HEK293 (cell line): ENCODE results near the gene B4GALT4.

Experiments used
- CTCF ChIA-PET: fragments of 350-600 bp; formaldehyde crosslinking; extraction: SDS; loops from one replicate; lab custom pipeline; 2021; ENCODE audit warnings: antibody characterized with exemption; lab: Yijun Ruan, JAX
- POLR2A ChIA-PET: fragments of 300-600 bp; formaldehyde crosslinking; extraction: SDS; loops from one replicate; lab custom pipeline; 2020; ENCODE audit warnings: antibody characterized with exemption, inconsistent platforms; lab: Yijun Ruan, JAX
- H3K27ac ChIP-seq: fragments of 200-500 bp; sonication (Bioruptor generic); 2 replicates; pipeline ENCODE4 v1.5.1; 2014; ENCODE audit warnings: low read depth, low read length, control low read depth, inconsistent platforms; ENCODE audit errors: extremely low read depth
- H3K36me3 ChIP-seq, 2 experiments: fragments of 200-500 bp in 1 of 2; sonication (Bioruptor generic) in 1 of 2; 1 replicate in 1 of 2; 2 replicates in 1 of 2; pipeline ENCODE4 v1.5.1; 2014 to 2017; ENCODE audit warnings: inconsistent platforms in 2 of 2, low read length in 2 of 2; ENCODE audit not compliant: control insufficient read depth in 2 of 2, insufficient read depth in 1 of 2
- H3K4me1 ChIP-seq: fragments of 200-500 bp; sonication (Bioruptor generic); 2 replicates; pipeline ENCODE4 v1.5.1; 2014; ENCODE audit warnings: mild to moderate bottlenecking, low read length, inconsistent platforms; ENCODE audit not compliant: control insufficient read depth, insufficient read depth
- H3K4me3 ChIP-seq: 2 replicates; pipeline ENCODE4 v1.5.1; 2011; ENCODE audit warnings: low read depth, mild to moderate bottlenecking, control low read depth, low read length, moderate library complexity
- H3K9me3 ChIP-seq: fragments of 200-500 bp; sonication (Bioruptor generic); 2 replicates; pipeline ENCODE4 v1.5.1; 2014; ENCODE audit warnings: low read depth, low read length, inconsistent platforms; ENCODE audit not compliant: control insufficient read depth, insufficient read depth
- HOXC10 ChIP-seq: sonication (generic); formaldehyde crosslinking; IDR thresholded peaks from 2 replicates; pipeline ENCODE4 v1.8.1; 2023; ENCODE audit warnings: mild to moderate bottlenecking, missing genetic modification reagents
- KLF8 ChIP-seq: fragments of 450-650 bp; formaldehyde crosslinking; IDR thresholded peaks from 2 replicates; pipeline ENCODE4 v1.5.1; 2016; ENCODE audit warnings: missing biosample characterization, missing genetic modification characterization
- SCRT2 ChIP-seq: fragments of 450-650 bp; formaldehyde crosslinking; IDR thresholded peaks from 2 replicates; pipeline ENCODE4 v1.5.1; 2016; ENCODE audit warnings: missing biosample characterization, missing genetic modification characterization
- TRIM28 ChIP-seq: IDR thresholded peaks from 2 replicates; pipeline ENCODE4 v1.6.1; 2011; ENCODE audit warnings: low read length, control low read depth, borderline replicate concordance
- YY1 ChIP-seq: fragments of 450-650 bp; formaldehyde crosslinking; IDR thresholded peaks from 2 replicates; pipeline ENCODE4 v1.5.1; 2018; ENCODE audit warnings: missing biosample characterization, missing genetic modification characterization
- ZBTB48 ChIP-seq: fragments of 450-650 bp; formaldehyde crosslinking; IDR thresholded peaks from 2 replicates; pipeline ENCODE4 v1.5.1; 2016; ENCODE audit warnings: missing biosample characterization, missing genetic modification characterization
- ZNF19 ChIP-seq: fragments of 450-650 bp; formaldehyde crosslinking; IDR thresholded peaks from 2 replicates; pipeline ENCODE4; 2016; ENCODE audit warnings: missing biosample characterization, missing genetic modification characterization, low read depth
- ZNF24 ChIP-seq: fragments of 450-650 bp; formaldehyde crosslinking; IDR thresholded peaks from 2 replicates; pipeline ENCODE4 v1.5.1; 2016; ENCODE audit warnings: missing biosample characterization, missing genetic modification characterization
- ZNF76 ChIP-seq: fragments of 450-650 bp; formaldehyde crosslinking; IDR thresholded peaks from 2 replicates; pipeline ENCODE4; 2016; ENCODE audit warnings: low read depth, missing biosample characterization, missing genetic modification characterization, borderline replicate concordance
- ZNF777 ChIP-seq: fragments of 450-650 bp; formaldehyde crosslinking; IDR thresholded peaks from 2 replicates; pipeline ENCODE4 v1.5.1; 2017; ENCODE audit warnings: missing biosample characterization, missing genetic modification characterization, borderline replicate concordance
- ZNF830 ChIP-seq: fragments of 450-650 bp; IDR thresholded peaks from 2 replicates; pipeline ENCODE4 v1.5.0; 2018; ENCODE audit warnings: missing biosample characterization, missing genetic modification characterization, low read depth, mild to moderate bottlenecking, moderate library complexity
- ZXDB ChIP-seq: fragments of 450-650 bp; formaldehyde crosslinking; IDR thresholded peaks from 2 replicates; pipeline ENCODE4 v1.5.1; 2016; ENCODE audit warnings: missing biosample characterization, missing genetic modification characterization
- TF ChIP-seq, protein P1 (sequence below): fragments of 450-650 bp; formaldehyde crosslinking; IDR thresholded peaks from 2 replicates; pipeline ENCODE4 v1.5.1; 2016; ENCODE audit warnings: missing biosample characterization, missing genetic modification characterization
- TF ChIP-seq, protein P2 (sequence below): fragments of 450-650 bp; formaldehyde crosslinking; IDR thresholded peaks from 2 replicates; pipeline ENCODE4 v1.5.1; 2016; ENCODE audit warnings: missing biosample characterization, missing genetic modification characterization
- TF ChIP-seq, protein P3 (sequence below): fragments of 450-650 bp; formaldehyde crosslinking; IDR thresholded peaks from 2 replicates; pipeline ENCODE4 v1.5.1; 2016; ENCODE audit warnings: missing biosample characterization, missing genetic modification characterization

B4GALT4 gene

DNA sequence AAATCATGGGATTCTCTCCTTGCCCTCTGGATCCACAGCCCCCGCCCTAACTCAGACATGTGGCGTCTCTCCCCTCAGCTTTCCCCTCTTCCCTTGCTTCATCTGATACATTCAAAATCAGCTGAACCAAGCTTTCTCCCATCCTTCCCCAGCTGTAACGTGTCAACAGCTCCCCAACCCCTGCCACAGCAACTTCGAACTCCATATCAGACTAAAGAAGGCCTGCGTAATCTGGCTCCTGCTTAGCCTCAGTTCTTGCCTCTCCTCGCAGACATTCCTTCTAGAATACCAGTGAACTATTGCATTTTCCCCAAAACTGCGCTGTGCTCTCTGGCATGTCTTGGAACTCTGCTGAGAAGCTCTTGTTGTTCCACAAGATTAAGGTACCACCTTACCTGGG, 18.3 kb downstream of the B4GALT4 start (continued):
- TF ChIP-seq TRIM28, result no peak
- no peak for TF ChIP-seq KLF8 (tag by site-specific recombination)
- TF ChIP-seq, protein P1, sequence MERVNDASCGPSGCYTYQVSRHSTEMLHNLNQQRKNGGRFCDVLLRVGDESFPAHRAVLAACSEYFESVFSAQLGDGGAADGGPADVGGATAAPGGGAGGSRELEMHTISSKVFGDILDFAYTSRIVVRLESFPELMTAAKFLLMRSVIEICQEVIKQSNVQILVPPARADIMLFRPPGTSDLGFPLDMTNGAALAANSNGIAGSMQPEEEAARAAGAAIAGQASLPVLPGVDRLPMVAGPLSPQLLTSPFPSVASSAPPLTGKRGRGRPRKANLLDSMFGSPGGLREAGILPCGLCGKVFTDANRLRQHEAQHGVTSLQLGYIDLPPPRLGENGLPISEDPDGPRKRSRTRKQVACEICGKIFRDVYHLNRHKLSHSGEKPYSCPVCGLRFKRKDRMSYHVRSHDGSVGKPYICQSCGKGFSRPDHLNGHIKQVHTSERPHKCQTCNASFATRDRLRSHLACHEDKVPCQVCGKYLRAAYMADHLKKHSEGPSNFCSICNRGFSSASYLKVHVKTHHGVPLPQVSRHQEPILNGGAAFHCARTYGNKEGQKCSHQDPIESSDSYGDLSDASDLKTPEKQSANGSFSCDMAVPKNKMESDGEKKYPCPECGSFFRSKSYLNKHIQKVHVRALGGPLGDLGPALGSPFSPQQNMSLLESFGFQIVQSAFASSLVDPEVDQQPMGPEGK, result no peak
- TF ChIP-seq ZNF24 (tag by site-specific recombination), result no peak
- no peak for TF ChIP-seq ZNF76 (tag by site-specific recombination)
- no peak for TF ChIP-seq SCRT2 (tag by site-specific recombination)
- TF ChIP-seq ZXDB (tag by site-specific recombination), result no peak

DNA sequence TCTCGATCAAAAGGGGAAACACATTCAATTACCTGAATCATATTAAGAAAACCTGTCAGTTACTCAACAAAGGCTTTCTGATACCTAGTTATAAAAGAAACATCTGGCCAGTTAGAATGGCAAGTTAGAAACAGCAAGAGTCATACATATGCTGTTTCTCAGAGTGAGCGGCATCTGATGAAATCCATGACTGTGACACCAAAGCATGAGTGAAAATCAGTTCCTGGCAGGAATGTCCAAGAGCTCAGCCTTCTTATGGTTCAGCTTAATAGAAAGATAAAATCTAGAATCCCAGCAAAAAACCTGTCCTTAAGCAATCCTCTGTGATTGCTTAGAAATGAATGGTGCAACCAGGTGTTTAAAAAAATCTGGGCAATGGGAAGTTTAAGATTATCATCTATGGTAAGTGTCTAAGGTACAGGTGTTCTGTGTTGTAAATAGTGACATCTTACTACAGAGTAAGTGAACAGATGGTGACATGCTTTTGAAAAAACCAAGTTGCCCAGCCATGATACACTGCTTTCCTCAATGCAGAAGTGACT, 18.8 kb downstream of the B4GALT4 start:
- Histone ChIP-seq H3K4me1 (no peaks in the 10 kb centered on the region), H3K4me3 (no peak overlapping the region), H3K27ac (no peak overlapping the region), H3K36me3 (peaks cover 0 to 82% of the 10 kb centered on the region in 2 experiments; a peak in 2 of 3 replicates), H3K9me3 (no peaks in the 10 kb centered on the region)
- TF ChIP-seq ZNF830 (tag by site-specific recombination) (no peak), ZNF19 (tag by site-specific recombination) (no peak), HOXC10 (CRISPR knock-in tag) (no peak), ZBTB48 (no peak), YY1 (no peak), ZNF777 (tag by site-specific recombination) (no peak)
- TF ChIP-seq, protein P1, result no peak
- TF ChIP-seq, protein P2, sequence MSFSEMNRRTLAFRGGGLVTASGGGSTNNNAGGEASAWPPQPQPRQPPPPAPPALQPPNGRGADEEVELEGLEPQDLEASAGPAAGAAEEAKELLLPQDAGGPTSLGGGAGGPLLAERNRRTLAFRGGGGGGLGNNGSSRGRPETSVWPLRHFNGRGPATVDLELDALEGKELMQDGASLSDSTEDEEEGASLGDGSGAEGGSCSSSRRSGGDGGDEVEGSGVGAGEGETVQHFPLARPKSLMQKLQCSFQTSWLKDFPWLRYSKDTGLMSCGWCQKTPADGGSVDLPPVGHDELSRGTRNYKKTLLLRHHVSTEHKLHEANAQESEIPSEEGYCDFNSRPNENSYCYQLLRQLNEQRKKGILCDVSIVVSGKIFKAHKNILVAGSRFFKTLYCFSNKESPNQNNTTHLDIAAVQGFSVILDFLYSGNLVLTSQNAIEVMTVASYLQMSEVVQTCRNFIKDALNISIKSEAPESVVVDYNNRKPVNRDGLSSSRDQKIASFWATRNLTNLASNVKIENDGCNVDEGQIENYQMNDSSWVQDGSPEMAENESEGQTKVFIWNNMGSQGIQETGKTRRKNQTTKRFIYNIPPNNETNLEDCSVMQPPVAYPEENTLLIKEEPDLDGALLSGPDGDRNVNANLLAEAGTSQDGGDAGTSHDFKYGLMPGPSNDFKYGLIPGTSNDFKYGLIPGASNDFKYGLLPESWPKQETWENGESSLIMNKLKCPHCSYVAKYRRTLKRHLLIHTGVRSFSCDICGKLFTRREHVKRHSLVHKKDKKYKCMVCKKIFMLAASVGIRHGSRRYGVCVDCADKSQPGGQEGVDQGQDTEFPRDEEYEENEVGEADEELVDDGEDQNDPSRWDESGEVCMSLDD (tag by site-specific recombination), result no peak
- TF ChIP-seq, protein P3, sequence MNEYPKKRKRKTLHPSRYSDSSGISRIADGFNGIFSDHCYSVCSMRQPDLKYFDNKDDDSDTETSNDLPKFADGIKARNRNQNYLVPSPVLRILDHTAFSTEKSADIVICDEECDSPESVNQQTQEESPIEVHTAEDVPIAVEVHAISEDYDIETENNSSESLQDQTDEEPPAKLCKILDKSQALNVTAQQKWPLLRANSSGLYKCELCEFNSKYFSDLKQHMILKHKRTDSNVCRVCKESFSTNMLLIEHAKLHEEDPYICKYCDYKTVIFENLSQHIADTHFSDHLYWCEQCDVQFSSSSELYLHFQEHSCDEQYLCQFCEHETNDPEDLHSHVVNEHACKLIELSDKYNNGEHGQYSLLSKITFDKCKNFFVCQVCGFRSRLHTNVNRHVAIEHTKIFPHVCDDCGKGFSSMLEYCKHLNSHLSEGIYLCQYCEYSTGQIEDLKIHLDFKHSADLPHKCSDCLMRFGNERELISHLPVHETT (tag by site-specific recombination), result no peak
- ChIA-PET CTCF (no interaction called here), POLR2A (no interaction called here)
